ENCODE results near the gene RANBP17. TPM values are rescaled to one million over a fixed set of nuclear protein-coding genes. Genes with fewer than 3 reads are reported as not detected.
A peak's percentile ranks its signal among the peaks of the same experiment; 100 is the strongest.

Gene RANBP17
- polyA plus RNA-seq, 1 of the 3 experiments (the other 2 are of a cell fraction) = 6.0 TPM

- DNase-seq = peak; percentile 15
- H3K79me2 ChIP-seq (ENCODE audit: insufficient read depth) = no peaks in the 10 kb centered on the region
- no peak overlapping the region for H3K4me2 ChIP-seq
- no peaks in the 10 kb centered on the region for H3K9me2 ChIP-seq
- H2AFZ ChIP-seq (ENCODE audit: low read depth) = peak overlapping the region; percentile 62; the same call in 1 of the 2 replicates
- WGBS (ENCODE audit: low lambda C conversion rate) = 31% methylated on average over 6 of the region's 6 CpGs
- ChIA-PET CTCF (interaction anchor here (0.7 to 6.0 kb wide), 34 partner anchors 10 to 462 kb away, joined by 3 to 62 read pairs (median 5); partner anchors contain the start of gene TLX3), POLR2A (interaction anchor here (0.6 to 1.2 kb wide), 3 partner anchors 137 to 207 kb away, joined by 3 to 4 read pairs (median 3); no protein-coding TSS in a partner anchor)
- no peak overlapping the region for H3K4me3 ChIP-seq (ENCODE audit: low read depth in 2 of 2, low read length in 1 of 2)
- H3K9me3 ChIP-seq = no peaks in the 10 kb centered on the region
- H3K27me3 ChIP-seq (ENCODE audit: insufficient read depth) = no peaks in the 10 kb centered on the region
- peaks cover 0 to 28% of the 10 kb centered on the region in 2 experiments; a peak in 2 of 4 replicates for H3K4me1 ChIP-seq (ENCODE audit: control insufficient read depth in 1 of 2, insufficient read depth in 2 of 2, low read depth in 1 of 2, low read length in 1 of 2)
- no peak overlapping the region for H3K9ac ChIP-seq
- TF ChIP-seq MAX (IDR thresholded peaks at IDR 0.05; ENCODE audit: low read depth) (no peak), CTCF (IDR thresholded peaks at IDR 0.05) (peak; percentile 74), RAD21 (IDR thresholded peaks at IDR 0.05; ENCODE audit: low read length) (peak; percentile 73), SMC3 (IDR thresholded peaks at IDR 0.05; ENCODE audit: low read depth, low read length) (peak; percentile 66)
- no peaks in the 10 kb centered on the region for H4K20me1 ChIP-seq (ENCODE audit: insufficient read depth)
- peaks cover 0 to 2% of the 10 kb centered on the region in 2 experiments for H3K36me3 ChIP-seq (replicated peaks in 1 of 2; ENCODE audit: control insufficient read depth in 1 of 2, insufficient read depth in 2 of 2, low read length in 1 of 2)
- peak overlapping the region in 1 of 2 experiments; percentile 60; a peak in 2 of 4 replicates for H3K27ac ChIP-seq (ENCODE audit: low read depth in 2 of 2, low read length in 1 of 2)
- peaks cover 3% of the 10 kb centered on the region for H3F3A ChIP-seq (replicated peaks; ENCODE audit: insufficient read depth)
These were observed 345.5 kb downstream of the RANBP17 start for GRCh38 chr5:171207256-171207847.

GRCh38 chr5:171221916-171222315, 360.1 kb downstream of the RANBP17 start:
- H3K4me3 ChIP-seq (ENCODE audit: low read depth in 2 of 2, low read length in 1 of 2) = no peak overlapping the region
- no peak for DNase-seq
- WGBS (ENCODE audit: low lambda C conversion rate) = 96% methylated on average over 2 of the region's 2 CpGs
- no peak for TF ChIP-seq NRF1 (IDR thresholded peaks at IDR 0.05; ENCODE audit: low read depth, low read length)
- no peak for TF ChIP-seq RCOR1 (IDR thresholded peaks at IDR 0.05; ENCODE audit: low read length)
- no peak for TF ChIP-seq PBX3 (IDR thresholded peaks at IDR 0.05)
- TF ChIP-seq IRF3 (IDR thresholded peaks at IDR 0.05; ENCODE audit: low read depth, low read length) = no peak
- TF ChIP-seq SIN3A (IDR thresholded peaks at IDR 0.05; ENCODE audit: borderline replicate concordance, low read depth, low read length) = no peak
- no peak for TF ChIP-seq YY1 (IDR thresholded peaks at IDR 0.05; ENCODE audit: low read depth)
- TF ChIP-seq TCF12 (IDR thresholded peaks at IDR 0.05) = no peak
- TF ChIP-seq MEF2A (IDR thresholded peaks at IDR 0.05; ENCODE audit: borderline replicate concordance, low read depth) = no peak
- no peak for TF ChIP-seq NFIC (IDR thresholded peaks at IDR 0.05; ENCODE audit: borderline replicate concordance)
- TF ChIP-seq EZH2phosphoT487 (IDR thresholded peaks at IDR 0.05; ENCODE audit: borderline replicate concordance, low read depth) = no peak
- no peak for TF ChIP-seq TAF1 (IDR thresholded peaks at IDR 0.05; ENCODE audit: borderline replicate concordance, low read depth, low read length)
- TF ChIP-seq EP300 (IDR thresholded peaks at IDR 0.05; ENCODE audit: borderline replicate concordance in 1 of 2, low read depth in 1 of 2, low read length in 1 of 2) = no peak
- TF ChIP-seq RAD21 (IDR thresholded peaks at IDR 0.05; ENCODE audit: low read length) = no peak
- no peak for TF ChIP-seq GATA2 (CRISPR knock-in tag; IDR thresholded peaks at IDR 0.05)
- TF ChIP-seq CHD2 (IDR thresholded peaks at IDR 0.05; ENCODE audit: low read length, partially characterized antibody) = no peak
- TF ChIP-seq CTCF (IDR thresholded peaks at IDR 0.05) = no peak
- no peak for TF ChIP-seq MAX (IDR thresholded peaks at IDR 0.05; ENCODE audit: low read depth)
- no peak for TF ChIP-seq FOSL2 (IDR thresholded peaks at IDR 0.05; ENCODE audit: borderline replicate concordance, low read depth)

More at GRCh38 chr5:171221916-171222315, 360.1 kb downstream of the RANBP17 start:
- H2AFZ ChIP-seq (ENCODE audit: low read depth) = no peak overlapping the region
- no peak overlapping the region for H3K4me2 ChIP-seq
- no peak overlapping the region for H3K9ac ChIP-seq
- H3K9me3 ChIP-seq = no peaks in the 10 kb centered on the region
- peaks cover 0 to 7% of the 10 kb centered on the region in 2 experiments; a peak in 2 of 4 replicates for H3K4me1 ChIP-seq (ENCODE audit: control insufficient read depth in 1 of 2, insufficient read depth in 2 of 2, low read depth in 1 of 2, low read length in 1 of 2)
- ChIA-PET POLR2A (no interaction called here), CTCF (no interaction called here)
- no peaks in the 10 kb centered on the region for H3K9me2 ChIP-seq
- H3K36me3 ChIP-seq (replicated peaks in 1 of 2; ENCODE audit: control insufficient read depth in 1 of 2, insufficient read depth in 2 of 2, low read length in 1 of 2) = no peaks in the 10 kb centered on the region
- H3K27ac ChIP-seq (ENCODE audit: low read depth in 2 of 2, low read length in 1 of 2) = no peak overlapping the region
- no peaks in the 10 kb centered on the region for H3F3A ChIP-seq (replicated peaks; ENCODE audit: insufficient read depth)
- no peaks in the 10 kb centered on the region for H4K20me1 ChIP-seq (ENCODE audit: insufficient read depth)
- no peaks in the 10 kb centered on the region for H3K27me3 ChIP-seq (ENCODE audit: insufficient read depth)
- no peaks in the 10 kb centered on the region for H3K79me2 ChIP-seq (ENCODE audit: insufficient read depth)

All from SK-N-SH (cell line).